PFSK-1 (cell line): ENCODE results near the gene GSDME.

Experiments used
- FOXP2 ChIP-seq: optimal IDR thresholded peaks from 2 replicates; pipeline ENCODE3; 2011; ENCODE audit warnings: borderline replicate concordance, control low read depth, inconsistent platforms; ENCODE audit not compliant: insufficient read depth; ENCODE audit errors: extremely low read length, extremely low read depth
- POLR2AphosphoS5 ChIP-seq: IDR thresholded peaks from 2 replicates; pipeline ENCODE4 v1.6.1; 2012; ENCODE audit warnings: low read depth, mild to moderate bottlenecking, control low read depth, low read length, moderate library complexity
- SIN3A ChIP-seq: IDR thresholded peaks from 2 replicates; pipeline ENCODE4 v1.6.1; 2012; ENCODE audit warnings: mild to moderate bottlenecking, low read length, moderate library complexity, borderline replicate concordance; ENCODE audit not compliant: insufficient read depth
- TAF1 ChIP-seq: IDR thresholded peaks from 2 replicates; pipeline ENCODE4 v1.6.1; 2012; ENCODE audit warnings: low read length, control low read depth, borderline replicate concordance; ENCODE audit not compliant: insufficient read depth
- TF ChIP-seq, protein P1 (sequence below), 2 experiments: IDR thresholded peaks; 2 replicates each; pipeline versions ENCODE4 v1.6.1 to v1.8.0; 2011 to 2012; ENCODE audit warnings: low read depth in 2 of 2, low read length in 2 of 2, control low read depth in 1 of 2, inconsistent platforms in 1 of 2, mild to moderate bottlenecking in 1 of 2, moderate library complexity in 1 of 2; ENCODE audit not compliant: insufficient read depth in 1 of 2

Gene GSDME

DNA sequence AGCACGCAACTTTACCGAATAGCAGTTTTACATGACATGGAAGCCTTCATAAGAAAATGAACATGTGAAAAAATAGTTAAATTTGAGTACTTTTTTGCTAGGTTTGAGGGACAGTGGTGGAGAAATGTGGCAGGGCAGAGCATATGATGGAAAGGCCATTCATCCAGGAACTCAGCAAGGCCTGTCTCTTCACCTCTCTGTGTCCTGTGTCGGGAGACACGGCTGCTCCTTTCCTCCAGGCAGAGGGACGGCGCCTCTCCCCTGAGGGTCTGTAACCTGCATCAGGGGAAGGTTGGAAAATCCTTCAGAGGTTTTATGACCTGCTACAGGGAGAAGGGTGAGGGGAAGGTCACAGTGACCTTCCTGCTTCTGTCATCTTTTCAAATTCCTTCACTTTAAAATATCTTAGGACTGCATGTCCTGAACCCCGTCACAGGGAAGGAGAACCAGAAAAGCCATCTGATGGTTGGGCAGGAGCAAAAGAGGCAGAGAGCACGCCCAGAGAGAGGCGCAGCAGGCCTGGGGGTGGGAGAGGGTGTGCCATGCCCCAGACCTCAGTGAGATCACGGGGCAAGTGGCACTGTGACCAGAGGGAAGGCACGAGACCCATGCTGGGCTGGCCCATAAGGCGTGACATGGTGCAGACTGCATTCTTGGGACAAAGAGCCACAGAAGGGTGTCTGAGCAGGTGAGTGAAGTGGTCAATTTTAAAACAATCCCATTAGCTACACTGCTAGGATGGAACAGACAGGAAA lies 44.0 kb downstream of the GSDME start:
- TF ChIP-seq FOXP2 (no peak), POLR2AphosphoS5 (no peak), SIN3A (no peak)

DNA sequence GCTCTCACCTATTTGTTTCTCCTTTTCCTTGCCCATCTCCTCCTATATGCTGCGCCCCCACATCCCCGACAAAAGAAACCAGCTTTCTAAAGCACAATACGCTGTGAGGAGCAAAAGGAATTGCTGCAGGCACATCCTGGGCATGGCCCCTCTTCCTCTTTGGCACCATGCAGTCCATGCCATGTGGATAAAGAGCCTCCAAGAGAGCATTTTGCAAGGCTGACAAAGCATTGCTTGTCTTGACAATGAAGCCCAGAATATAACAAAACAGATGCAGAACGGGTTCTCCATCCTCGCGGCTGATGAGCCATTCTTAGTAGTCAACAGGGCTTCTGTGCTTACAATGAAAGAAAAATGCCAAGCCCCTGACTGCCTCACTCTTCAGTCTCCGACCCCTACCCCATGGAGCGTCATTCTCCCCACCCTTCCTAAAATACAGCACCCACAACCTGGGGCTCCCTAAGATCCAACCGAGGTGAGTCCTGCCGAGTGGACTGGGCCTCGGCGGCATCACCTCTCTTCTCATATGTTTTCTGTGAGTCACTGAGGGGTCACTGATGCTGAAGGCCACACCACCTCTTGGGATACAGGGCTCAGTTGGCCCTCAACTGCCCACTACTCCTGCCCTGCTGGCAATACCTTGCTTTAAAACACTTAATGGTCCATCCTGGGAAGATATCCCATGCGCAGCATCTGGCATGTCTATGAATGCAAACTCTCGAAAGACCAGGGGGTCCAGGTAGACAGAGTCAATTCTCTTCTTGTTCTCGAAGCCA lies 47.5 kb downstream of the GSDME start:
- TF ChIP-seq POLR2AphosphoS5, result no peak
- TF ChIP-seq SIN3A, result no peak
- no peak for TF ChIP-seq TAF1
- TF ChIP-seq, protein P1, sequence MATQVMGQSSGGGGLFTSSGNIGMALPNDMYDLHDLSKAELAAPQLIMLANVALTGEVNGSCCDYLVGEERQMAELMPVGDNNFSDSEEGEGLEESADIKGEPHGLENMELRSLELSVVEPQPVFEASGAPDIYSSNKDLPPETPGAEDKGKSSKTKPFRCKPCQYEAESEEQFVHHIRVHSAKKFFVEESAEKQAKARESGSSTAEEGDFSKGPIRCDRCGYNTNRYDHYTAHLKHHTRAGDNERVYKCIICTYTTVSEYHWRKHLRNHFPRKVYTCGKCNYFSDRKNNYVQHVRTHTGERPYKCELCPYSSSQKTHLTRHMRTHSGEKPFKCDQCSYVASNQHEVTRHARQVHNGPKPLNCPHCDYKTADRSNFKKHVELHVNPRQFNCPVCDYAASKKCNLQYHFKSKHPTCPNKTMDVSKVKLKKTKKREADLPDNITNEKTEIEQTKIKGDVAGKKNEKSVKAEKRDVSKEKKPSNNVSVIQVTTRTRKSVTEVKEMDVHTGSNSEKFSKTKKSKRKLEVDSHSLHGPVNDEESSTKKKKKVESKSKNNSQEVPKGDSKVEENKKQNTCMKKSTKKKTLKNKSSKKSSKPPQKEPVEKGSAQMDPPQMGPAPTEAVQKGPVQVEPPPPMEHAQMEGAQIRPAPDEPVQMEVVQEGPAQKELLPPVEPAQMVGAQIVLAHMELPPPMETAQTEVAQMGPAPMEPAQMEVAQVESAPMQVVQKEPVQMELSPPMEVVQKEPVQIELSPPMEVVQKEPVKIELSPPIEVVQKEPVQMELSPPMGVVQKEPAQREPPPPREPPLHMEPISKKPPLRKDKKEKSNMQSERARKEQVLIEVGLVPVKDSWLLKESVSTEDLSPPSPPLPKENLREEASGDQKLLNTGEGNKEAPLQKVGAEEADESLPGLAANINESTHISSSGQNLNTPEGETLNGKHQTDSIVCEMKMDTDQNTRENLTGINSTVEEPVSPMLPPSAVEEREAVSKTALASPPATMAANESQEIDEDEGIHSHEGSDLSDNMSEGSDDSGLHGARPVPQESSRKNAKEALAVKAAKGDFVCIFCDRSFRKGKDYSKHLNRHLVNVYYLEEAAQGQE (IDR thresholded peaks at IDR 0.05; ENCODE audit: insufficient read depth in 1 of 2, low read depth in 2 of 2, low read length in 2 of 2), result no peak

DNA sequence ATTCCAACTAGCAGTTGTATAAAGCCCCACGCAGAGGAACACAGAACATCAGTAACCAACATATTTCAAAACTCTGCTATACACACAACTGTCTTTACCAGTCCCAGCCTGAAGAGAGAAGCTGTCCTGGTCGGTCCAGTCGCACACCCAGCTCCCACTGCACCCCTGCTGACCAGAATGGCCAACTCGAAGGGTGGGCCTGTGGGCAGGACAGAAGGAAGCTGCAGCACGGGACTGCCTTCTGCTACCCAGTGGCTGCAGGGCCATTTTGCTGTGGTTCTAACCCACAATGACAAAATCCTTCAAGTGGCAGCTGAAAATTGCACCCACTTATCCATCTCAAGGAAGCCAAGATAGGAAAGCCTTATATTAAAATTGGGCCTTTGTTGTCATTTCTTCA lies 48.2 kb downstream of the GSDME start:
- no peak for TF ChIP-seq TAF1
- no peak for TF ChIP-seq SIN3A
- TF ChIP-seq POLR2AphosphoS5, result no peak
- TF ChIP-seq FOXP2, result no peak
- TF ChIP-seq, protein P1 (IDR thresholded peaks at IDR 0.05; ENCODE audit: insufficient read depth in 1 of 2, low read depth in 2 of 2, low read length in 2 of 2), result no peak

DNA sequence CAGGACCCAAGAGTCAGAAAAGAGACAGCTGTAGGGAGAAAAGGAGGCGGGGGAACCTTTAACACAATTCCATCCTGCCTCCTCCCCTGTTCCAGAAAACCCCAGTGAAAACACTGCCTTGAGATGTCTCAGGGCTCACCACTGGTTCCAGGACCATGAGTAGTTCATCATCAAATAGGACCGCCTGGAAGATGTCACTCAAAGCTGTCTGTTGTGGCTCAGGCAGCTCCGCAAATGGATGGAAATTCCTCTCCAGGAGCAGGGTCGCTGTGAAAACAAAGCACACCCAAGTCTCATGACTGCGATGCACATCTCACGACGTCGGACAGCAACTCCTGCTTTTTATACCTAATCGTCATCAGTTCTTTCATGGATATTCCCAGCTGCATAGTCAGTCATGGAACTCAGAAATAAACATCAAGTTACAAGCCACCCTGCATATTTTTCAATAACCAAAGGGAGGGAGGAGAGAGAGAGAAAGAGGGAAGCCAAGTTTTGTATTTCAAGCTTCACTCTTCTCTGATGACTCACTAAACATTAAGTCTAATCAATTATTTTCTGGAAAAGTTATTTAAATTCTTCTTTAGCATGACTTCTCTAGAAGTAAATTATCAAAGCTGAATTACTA lies 49.2 kb downstream of the GSDME start:
- TF ChIP-seq SIN3A (no peak), FOXP2 (no peak), TAF1 (no peak), POLR2AphosphoS5 (no peak)
- TF ChIP-seq, protein P1 (IDR thresholded peaks at IDR 0.05; ENCODE audit: insufficient read depth in 1 of 2, low read depth in 2 of 2, low read length in 2 of 2), result no peak

DNA sequence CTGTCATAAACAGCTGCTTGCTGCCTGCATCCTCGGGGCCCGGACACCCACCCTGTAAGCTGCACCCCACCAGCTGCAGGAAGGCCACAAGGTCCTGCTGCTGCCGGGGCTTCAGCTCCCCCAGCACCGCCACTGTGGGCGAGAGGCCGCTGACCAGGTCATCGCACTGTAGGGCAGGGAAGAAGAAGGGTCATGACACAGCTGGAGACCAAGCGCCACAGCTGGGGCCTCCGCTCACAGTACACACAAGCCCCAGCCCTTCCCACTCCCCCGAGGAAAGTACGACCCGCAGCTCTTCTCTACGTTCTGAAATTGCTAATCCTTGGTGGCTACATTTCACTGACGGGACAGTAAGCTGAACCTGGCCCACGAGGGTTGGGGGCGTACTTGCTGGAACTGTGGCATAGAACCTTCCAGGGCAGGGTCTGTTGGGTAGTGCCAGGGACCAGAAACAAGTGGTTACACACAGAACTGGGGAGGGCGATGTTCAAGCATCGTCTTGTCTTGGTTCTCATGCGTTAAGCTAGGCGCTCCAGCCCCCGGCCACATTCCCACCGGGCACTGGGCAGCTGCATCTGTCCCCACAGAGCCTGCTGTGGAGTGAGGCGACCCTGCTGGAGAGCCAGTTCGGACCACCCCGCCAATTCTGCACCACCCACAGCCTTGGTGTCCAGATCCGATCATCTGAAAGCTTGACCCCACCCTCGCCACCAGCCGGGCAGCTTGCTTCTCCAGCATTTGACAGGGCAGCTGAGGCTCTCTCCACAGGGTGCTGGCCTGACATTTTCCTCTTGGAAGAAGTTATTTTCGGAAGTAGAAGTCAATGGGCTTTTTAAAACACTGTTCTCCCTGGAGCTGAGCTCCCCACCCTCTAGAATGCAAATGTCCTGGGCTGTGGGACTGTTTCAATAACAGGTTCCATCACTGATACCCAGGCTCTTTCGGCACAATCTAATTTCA lies 50.8 kb downstream of the GSDME start:
- TF ChIP-seq, protein P1 (IDR thresholded peaks at IDR 0.05; ENCODE audit: insufficient read depth in 1 of 2, low read depth in 2 of 2, low read length in 2 of 2), result no peak
- TF ChIP-seq POLR2AphosphoS5, result no peak
- no peak for TF ChIP-seq TAF1
- no peak for TF ChIP-seq FOXP2
- TF ChIP-seq SIN3A, result no peak
